GM19035 (cell line): Measurements from ENCODE around the gene GATA3.

Source experiments
- ATAC-seq: cut with Tn5 transposase; IDR thresholded peaks from one replicate; pipeline ENCODE4 v1.9.1; 2021; ENCODE audit not compliant: unreplicated experiment

GATA3 gene

GRCh38 chr10:8050556-8051108, 3.9 kb upstream of the GATA3 start:
- ATAC-seq = no peak

GRCh38 chr10:8051109-8051821, 3.2 kb upstream of the GATA3 start:
- no peak for ATAC-seq

GRCh38 chr10:8051851-8052257, 2.6 kb upstream of the GATA3 start:
- no peak for ATAC-seq

- no peak for ATAC-seq
These were observed 2.0 kb upstream of the GATA3 start for GRCh38 chr10:8052341-8052955.

- ATAC-seq = no peak
These were observed 1.5 kb upstream of the GATA3 start for GRCh38 chr10:8052956-8053445.

- ATAC-seq = peak; percentile 73
These were observed 843 bp upstream of the GATA3 start for GRCh38 chr10:8053446-8054243.

GRCh38 chr10:8054244-8054493, 319 bp upstream of the GATA3 start:
- peak; percentile 5 for ATAC-seq

GRCh38 chr10:8055420-8056349, 1.2 kb downstream of the GATA3 start:
- ATAC-seq = no peak

GRCh38 chr10:8056378-8056777, 1.9 kb downstream of the GATA3 start:
- ATAC-seq = no peak

- no peak for ATAC-seq
These were observed 2.4 kb downstream of the GATA3 start for GRCh38 chr10:8056871-8057331.

- no peak for ATAC-seq
These were observed 3.3 kb downstream of the GATA3 start for GRCh38 chr10:8057636-8058273.

GRCh38 chr10:8058274-8059111, 4.0 kb downstream of the GATA3 start:
- ATAC-seq = no peak

- ATAC-seq = no peak
These were observed 4.9 kb downstream of the GATA3 start for GRCh38 chr10:8059191-8059936.

- no peak for ATAC-seq
These were observed 5.7 kb downstream of the GATA3 start for GRCh38 chr10:8060010-8060703.

- no peak for ATAC-seq
These were observed 6.2 kb downstream of the GATA3 start for GRCh38 chr10:8060704-8061121.

- no peak for ATAC-seq
These were observed 7.1 kb downstream of the GATA3 start for GRCh38 chr10:8061274-8062211.
